SKM-1 treated with dmso at 0.1 percent for 144 hours (cell line): ENCODE data around the gene CIT.

Experiments
- DNase-seq: peaks from one replicate; lab custom pipeline; 2025; ENCODE audit not compliant: unreplicated experiment; lab: John Stamatoyannopoulos, UW

Gene CIT

DNA sequence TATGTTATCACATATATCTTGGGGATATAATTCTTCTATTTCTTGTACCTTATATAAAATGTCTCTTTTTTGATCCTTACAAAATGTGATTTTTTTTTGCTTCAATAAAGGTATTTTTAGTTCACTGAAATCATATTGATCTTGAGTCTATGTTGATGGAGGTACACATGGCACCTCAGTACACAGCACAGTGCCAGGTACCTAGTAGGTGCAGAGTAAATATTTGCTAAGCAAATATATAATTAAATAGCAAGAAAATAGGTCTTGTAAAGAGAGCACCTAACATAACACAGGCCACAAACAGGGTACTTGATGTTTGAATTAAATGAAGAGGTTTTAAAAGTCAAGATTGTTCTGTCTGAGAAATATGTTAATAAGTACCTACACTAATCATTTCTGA, 69.7 kb downstream of the CIT start:
- no peak for DNase-seq

DNA sequence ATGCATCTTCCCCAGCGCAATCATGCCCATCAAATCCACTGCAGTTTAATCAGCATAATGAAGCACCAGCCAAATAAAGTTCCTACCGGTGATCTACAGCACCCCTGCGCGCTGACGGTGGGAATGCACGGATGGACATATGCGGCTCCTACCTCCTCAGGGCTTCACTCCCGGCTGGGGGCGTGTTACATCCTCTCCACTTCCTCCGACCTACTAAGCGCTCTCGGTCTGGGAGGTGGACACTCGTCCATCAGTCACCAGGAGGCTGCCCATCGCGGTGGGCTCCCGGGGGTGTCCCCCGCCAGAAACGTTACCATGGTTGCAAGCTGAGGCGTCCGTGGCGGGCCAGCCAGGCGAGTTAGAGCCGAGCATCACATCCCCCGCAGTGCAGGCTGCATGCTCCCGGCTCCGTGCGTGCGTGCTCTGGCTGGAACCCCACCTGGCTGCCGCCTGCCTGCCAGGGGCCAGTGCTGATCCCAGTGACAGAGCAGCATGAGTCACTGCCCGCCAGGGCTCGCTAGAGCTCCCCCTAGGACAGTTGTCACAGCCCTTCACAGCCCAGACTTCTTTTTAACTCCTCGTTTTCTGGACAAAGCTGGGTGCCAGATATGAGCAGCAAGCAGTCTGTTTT, 73.0 kb downstream of the CIT start:
- DNase-seq = no peak

DNA sequence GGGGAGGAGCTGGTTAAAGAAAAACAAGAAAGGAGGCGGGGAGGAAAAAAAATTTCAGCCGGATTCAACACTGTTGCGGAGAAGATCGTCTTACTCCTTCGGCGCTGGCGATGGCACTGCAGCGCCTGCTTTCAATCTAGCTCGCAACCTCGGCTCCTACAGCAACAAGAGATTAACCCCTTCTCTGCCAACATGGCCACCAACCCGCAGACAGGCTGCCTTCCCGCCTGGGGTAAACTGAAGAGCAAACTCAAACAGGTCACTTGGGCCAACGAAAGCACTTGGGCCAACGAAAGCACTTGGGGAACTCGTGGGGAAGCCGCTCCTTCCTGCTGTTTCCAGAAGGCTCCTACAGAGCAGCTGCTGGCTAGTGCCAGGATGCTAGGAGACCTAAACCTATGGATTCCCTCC, 73.7 kb downstream of the CIT start:
- no peak for DNase-seq

- no peak for DNase-seq
These were observed 74.6 kb downstream of the CIT start for GRCh38 chr12:119802472-119802871.

GRCh38 chr12:119797090-119797489, 80.0 kb downstream of the CIT start:
- DNase-seq = no peak

DNA sequence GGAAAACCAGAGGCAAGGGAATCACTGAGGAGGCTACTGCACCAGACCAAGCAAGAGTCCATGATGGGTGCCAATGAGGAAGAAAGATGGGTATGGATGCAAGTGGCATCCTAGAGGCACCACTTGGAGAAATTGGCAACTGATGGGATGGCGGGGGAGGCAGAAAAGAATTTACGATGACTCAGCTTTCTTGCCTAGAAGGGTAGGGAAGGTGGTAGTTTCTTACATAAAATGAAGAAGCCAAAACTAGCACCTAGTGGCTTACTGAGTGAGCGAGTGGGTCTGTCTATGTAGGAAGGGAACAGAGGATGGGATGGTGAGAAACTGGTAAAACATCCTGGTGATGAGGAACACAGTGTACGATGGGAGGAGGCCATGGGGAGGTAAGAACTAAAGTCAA, 80.8 kb downstream of the CIT start:
- DNase-seq = no peak

DNA sequence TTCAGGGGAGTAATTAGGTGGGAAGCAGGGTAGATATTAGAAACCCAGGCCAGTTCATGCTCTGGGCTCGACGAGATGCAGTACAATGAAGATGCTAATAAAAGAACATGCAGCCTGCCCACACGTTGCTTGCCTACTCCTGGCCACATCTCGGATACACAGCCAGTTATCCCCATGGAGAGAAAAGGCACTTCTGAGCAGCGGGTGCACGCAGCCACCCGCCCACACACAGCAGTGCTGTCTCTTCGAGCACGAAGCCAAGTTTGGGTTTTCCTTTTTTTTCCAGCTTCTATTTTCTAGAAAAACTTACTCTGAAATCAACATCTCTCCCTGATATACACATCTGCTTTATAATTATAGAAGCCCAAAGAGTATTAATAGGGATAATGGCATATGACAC, 85.7 kb downstream of the CIT start:
- no peak for DNase-seq

- DNase-seq = no peak
These were observed 88.3 kb downstream of the CIT start for GRCh38 chr12:119788786-119789185.

DNA sequence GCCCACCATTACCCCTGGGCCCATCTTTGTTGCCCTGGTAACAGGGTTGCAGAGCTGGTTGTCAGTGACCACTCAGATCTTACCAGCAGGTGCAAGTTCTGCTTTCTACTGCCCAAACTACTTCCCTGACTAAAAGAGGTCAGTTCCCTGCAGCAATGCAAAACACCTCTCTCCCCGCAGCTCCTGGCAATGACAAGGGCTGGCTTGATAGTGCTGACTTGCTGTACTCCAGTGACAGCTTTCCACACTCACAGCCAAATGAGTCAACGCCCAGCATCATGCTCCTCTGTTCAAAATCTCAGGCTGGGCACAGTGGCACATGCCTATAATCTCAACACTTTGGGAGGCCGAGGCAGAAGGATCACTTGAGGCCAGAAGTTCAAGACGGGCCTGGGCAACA, 90.6 kb downstream of the CIT start:
- no peak for DNase-seq

GRCh38 chr12:119784673-119785072, 92.4 kb downstream of the CIT start:
- no peak for DNase-seq

- no peak for DNase-seq
These were observed 93.3 kb downstream of the CIT start for GRCh38 chr12:119783787-119784186.

- DNase-seq = no peak
These were observed 95.3 kb downstream of the CIT start for GRCh38 chr12:119781804-119782203.

DNA sequence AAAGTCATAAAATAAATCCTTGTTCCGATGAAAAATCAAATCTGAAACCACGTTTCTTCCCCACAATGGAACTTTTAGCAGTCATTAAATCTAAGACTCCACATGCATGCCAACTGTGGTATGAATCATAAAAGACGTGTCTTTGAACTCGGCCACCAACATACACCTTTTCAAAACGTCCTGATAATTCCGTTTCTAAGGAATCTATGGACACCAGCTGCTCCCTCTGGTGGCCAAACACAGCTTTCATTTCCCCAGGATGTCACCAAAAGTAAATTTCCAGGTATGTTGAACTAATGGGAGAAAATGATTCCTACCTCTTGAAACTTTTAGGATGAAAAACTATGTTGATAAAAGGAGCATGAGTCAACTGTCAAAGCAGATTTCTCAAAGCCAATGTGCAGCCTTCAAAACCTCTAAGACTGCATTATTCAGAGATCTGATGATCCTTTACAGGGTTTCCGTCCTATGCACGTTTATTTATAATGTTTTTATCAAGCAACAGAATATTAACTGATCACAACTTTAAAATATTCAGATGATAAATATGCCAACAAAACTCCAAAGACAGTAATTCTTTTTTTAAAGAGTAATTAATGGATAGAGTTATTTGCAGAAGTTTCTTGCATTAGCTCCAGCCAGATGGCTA, 96.2 kb downstream of the CIT start:
- no peak for DNase-seq

DNA sequence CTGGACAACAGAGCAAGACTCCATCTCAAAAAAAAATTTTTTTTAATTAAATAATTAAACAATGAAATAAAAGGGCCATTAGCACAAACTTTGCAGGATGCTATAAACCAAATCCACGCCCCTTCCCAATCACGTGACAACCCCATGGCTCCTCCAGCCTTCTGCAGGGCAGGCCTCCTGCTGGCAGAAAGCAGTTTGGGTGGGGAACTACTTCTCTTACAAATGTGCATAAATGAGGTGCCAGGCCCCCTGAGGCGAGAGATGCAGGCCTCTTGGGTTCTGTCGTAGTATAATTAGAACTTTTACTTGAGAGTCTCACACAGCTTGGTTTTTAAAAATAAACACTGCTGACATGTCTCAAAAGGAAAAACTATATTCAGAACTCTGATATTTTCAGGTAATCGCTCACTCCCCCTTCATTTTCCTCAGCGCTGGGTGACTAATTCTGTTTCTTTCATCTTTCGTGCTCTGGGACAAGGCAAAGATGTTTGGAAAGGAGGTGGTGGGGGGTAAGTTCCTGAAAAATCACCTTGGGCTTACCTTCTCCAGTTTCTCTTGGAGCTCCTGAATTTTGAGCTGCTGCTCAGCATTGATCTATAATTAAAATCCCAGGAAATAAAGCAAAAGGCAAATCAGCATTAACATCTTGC, 101.7 kb downstream of the CIT start:
- no peak for DNase-seq

- no peak for DNase-seq
These were observed 104.7 kb downstream of the CIT start for GRCh38 chr12:119772431-119772830.

DNA sequence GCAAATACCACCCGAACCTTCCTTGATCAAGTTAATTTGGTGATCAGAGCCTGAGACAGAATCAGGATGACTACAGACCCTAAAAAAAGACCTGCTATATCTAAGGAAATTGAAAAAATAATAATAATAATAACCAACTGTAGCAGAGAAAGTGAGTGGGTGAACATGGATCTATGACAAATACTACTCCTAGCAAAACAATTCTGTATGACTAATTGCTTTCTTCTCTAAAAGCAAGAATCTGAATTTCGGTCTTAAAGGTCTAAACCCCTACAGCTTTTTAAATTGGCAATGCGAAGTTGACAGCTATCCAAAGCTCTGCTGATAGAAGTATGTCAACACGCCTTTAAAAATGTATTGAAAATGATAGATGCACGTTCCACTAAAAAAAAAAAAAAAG, 107.0 kb downstream of the CIT start:
- no peak for DNase-seq

GRCh38 chr12:119762619-119763018, 114.5 kb downstream of the CIT start:
- DNase-seq = no peak

DNA sequence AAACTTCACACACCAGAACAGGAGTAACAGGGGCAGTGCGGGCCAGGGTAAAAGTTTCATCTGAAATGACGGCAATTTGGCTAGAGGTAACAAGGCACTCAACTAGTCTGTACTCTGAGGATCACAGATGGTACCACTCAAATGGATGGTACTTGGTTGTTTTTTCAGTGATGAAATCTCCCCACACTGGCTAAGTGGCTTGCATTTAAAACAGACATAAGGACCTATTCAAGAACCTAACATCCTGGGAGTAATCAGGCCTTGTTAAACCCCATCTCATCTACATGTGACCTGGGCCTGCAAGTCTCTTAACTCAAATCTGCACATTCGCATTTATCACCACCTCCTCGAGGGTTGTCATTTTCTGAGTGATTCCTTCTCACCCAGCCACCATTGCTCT, 118.4 kb downstream of the CIT start:
- DNase-seq = no peak

- DNase-seq = no peak
These were observed 118.9 kb downstream of the CIT start for GRCh38 chr12:119758234-119758633.

DNA sequence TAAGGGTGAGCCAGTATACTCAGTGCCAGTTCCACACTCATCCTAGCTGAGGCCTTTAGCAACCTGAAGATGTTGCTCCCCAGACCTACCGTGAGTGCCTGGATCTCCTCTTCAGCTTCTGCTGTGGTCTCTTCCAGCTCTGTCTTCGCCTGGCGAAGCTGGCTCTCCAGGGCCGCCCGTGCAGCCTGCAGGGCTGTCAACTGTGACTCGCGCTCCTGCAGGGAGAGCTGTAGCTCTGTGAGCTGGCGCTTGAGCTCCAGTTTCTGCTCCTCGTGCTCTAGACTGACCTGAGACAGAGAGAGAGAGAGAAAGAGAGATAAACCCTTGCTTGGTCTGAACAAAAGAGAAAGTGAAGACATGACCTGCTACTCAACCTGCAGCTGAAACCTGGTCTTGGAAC, 125.2 kb downstream of the CIT start:
- no peak for DNase-seq

GRCh38 chr12:119749666-119750065, 127.5 kb downstream of the CIT start:
- DNase-seq = no peak

- no peak for DNase-seq
These were observed 128.6 kb downstream of the CIT start for GRCh38 chr12:119748497-119748896.

GRCh38 chr12:119746169-119746568, 131.0 kb downstream of the CIT start:
- no peak for DNase-seq
